Activated CD8-positive, alpha-beta memory T cell treated with anti-CD3 and anti-CD28 coated beads for 1 hour (primary cell): ENCODE results near the gene PAN3.

ENCODE experiments used
- DNase-seq, 2 donors: peaks; one replicate each; pipeline ENCODE4 v3.0.0-alpha.2; 2020; ENCODE audit warnings: low read depth in 1 of 2; ENCODE audit errors: extremely low read depth in 1 of 2

PAN3 gene

GRCh38 chr13:28204690-28205443 is 66.5 kb downstream of the PAN3 start:
- no peak for DNase-seq

GRCh38 chr13:28218679-28219078 is 80.3 kb downstream of the PAN3 start:
- DNase-seq: no peak

- no peak for DNase-seq
These were observed 81.2 kb downstream of the PAN3 start for GRCh38 chr13:28219408-28220099.

- DNase-seq: no peak
These were observed 81.8 kb downstream of the PAN3 start for GRCh38 chr13:28220166-28220565.

- DNase-seq: no peak
These were observed 91.4 kb downstream of the PAN3 start for GRCh38 chr13:28229522-28230411.

- no peak for DNase-seq
These were observed 93.3 kb downstream of the PAN3 start for GRCh38 chr13:28231642-28232041.

GRCh38 chr13:28237944-28238343 is 99.6 kb downstream of the PAN3 start:
- no peak for DNase-seq

GRCh38 chr13:28239374-28239773 is 101.0 kb downstream of the PAN3 start:
- DNase-seq: no peak

- DNase-seq: no peak
These were observed 107.1 kb downstream of the PAN3 start for GRCh38 chr13:28245465-28245864.

- no peak for DNase-seq
These were observed 108.5 kb downstream of the PAN3 start for GRCh38 chr13:28246891-28247290.

GRCh38 chr13:28248080-28248479 is 109.7 kb downstream of the PAN3 start:
- DNase-seq: no peak

- no peak for DNase-seq
These were observed 112.2 kb downstream of the PAN3 start for GRCh38 chr13:28250542-28250941.

- no peak for DNase-seq
These were observed 113.1 kb downstream of the PAN3 start for GRCh38 chr13:28251466-28251865.

GRCh38 chr13:28252547-28252946 is 114.2 kb downstream of the PAN3 start:
- DNase-seq: no peak

- DNase-seq: no peak
These were observed 119.0 kb downstream of the PAN3 start for GRCh38 chr13:28257305-28257704.

- DNase-seq: no peak
These were observed 120.1 kb downstream of the PAN3 start for GRCh38 chr13:28258417-28258816.

- DNase-seq: no peak
These were observed 129.2 kb downstream of the PAN3 start for GRCh38 chr13:28267497-28267896.

GRCh38 chr13:28268800-28269223 is 130.5 kb downstream of the PAN3 start:
- no peak for DNase-seq

- no peak for DNase-seq
These were observed 132.9 kb downstream of the PAN3 start for GRCh38 chr13:28271056-28271840.

- DNase-seq: no peak
These were observed 135.6 kb downstream of the PAN3 start for GRCh38 chr13:28273919-28274318.

GRCh38 chr13:28282451-28282850 is 144.1 kb downstream of the PAN3 start:
- DNase-seq: no peak
